ENCODE results near the gene PEX11G.

PEX11G gene

DNA sequence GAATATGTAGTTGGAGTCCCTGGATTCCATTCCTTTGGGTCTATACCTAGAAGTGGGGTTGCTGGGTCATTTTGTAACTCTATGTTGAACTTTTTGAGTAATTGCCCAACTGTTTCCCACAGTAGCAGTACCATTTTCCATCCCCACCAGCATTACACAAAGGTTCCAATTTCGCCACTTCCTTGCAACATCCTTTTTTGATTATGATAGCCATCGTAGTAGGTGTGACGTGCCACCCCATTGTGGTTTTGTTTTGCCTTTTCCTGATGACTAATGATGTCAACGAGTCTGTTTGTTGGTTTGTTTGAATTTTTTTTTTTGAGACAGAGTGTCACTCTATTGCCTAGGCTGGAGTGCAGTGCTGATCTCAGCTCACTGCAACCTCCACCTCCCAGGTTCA is 3.3 kb upstream of the PEX11G start:
- TF ChIP-seq EZH2 (IDR thresholded peaks at IDR 0.05; ENCODE audit: borderline replicate concordance, low read length) = no peak
- TF ChIP-seq, protein P1, sequence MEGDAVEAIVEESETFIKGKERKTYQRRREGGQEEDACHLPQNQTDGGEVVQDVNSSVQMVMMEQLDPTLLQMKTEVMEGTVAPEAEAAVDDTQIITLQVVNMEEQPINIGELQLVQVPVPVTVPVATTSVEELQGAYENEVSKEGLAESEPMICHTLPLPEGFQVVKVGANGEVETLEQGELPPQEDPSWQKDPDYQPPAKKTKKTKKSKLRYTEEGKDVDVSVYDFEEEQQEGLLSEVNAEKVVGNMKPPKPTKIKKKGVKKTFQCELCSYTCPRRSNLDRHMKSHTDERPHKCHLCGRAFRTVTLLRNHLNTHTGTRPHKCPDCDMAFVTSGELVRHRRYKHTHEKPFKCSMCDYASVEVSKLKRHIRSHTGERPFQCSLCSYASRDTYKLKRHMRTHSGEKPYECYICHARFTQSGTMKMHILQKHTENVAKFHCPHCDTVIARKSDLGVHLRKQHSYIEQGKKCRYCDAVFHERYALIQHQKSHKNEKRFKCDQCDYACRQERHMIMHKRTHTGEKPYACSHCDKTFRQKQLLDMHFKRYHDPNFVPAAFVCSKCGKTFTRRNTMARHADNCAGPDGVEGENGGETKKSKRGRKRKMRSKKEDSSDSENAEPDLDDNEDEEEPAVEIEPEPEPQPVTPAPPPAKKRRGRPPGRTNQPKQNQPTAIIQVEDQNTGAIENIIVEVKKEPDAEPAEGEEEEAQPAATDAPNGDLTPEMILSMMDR (IDR thresholded peaks at IDR 0.05; ENCODE audit: low read length) = no peak
- H3K4me1 ChIP-seq (ENCODE audit: insufficient read depth, low read length, severe bottlenecking) = peaks cover 11% of the 10 kb centered on the region
- H3K4me2 ChIP-seq (ENCODE audit: low read length) = no peak overlapping the region
- no peaks in the 10 kb centered on the region for H3K9me3 ChIP-seq (ENCODE audit: low read length)
- H2AFZ ChIP-seq (ENCODE audit: low read length) = no peak overlapping the region
- no peak overlapping the region for H3K9ac ChIP-seq (ENCODE audit: low read length)
- H3K9me2 ChIP-seq (ENCODE audit: low read depth, low read length) = no peaks in the 10 kb centered on the region
- no peaks in the 10 kb centered on the region; the same call in 1 of the 2 replicates for H3K27me3 ChIP-seq (ENCODE audit: insufficient read depth, low read length)
- H3K36me3 ChIP-seq (ENCODE audit: insufficient read depth, low read length) = no peaks in the 10 kb centered on the region
- H3F3A ChIP-seq (ENCODE audit: insufficient read depth, low read length) = no peaks in the 10 kb centered on the region
- H3K4me3 ChIP-seq (ENCODE audit: low read depth, low read length, poor library complexity, severe bottlenecking) = no peak overlapping the region
- no peak overlapping the region for H3K27ac ChIP-seq (ENCODE audit: low read depth, low read length, poor library complexity, severe bottlenecking)
- no peaks in the 10 kb centered on the region for H4K20me1 ChIP-seq (ENCODE audit: insufficient read depth, low read length)
- no peaks in the 10 kb centered on the region for H3K79me2 ChIP-seq (ENCODE audit: insufficient read depth, low read length)

DNA sequence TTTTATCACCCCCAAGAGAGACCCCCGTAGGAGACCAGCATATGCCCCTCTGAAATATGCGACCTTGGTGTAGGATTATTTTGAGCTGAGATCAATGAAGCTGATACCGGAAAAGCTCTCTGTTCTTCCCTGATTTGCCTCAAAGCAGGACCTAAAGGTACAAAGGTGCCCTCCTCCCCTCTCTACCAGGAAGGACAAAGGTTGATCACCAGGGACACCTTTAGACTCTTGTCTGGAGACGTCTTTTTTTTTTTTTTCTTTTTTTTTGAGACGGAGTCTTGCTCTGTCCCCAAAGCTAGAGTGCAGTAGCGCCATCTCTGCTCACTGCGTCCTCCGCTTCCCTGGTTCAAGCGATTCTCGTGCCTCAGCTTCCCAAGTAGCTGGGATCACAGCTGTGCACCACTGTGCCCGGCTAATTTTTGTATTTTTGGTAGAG is 792 bp upstream of the PEX11G start:
- no peaks in the 10 kb centered on the region; the same call in 1 of the 2 replicates for H3K27me3 ChIP-seq (ENCODE audit: insufficient read depth, low read length)
- no peak overlapping the region for H3K9ac ChIP-seq (ENCODE audit: low read length)
- no peaks in the 10 kb centered on the region for H4K20me1 ChIP-seq (ENCODE audit: insufficient read depth, low read length)
- H3K79me2 ChIP-seq (ENCODE audit: insufficient read depth, low read length) = no peaks in the 10 kb centered on the region
- H3K9me2 ChIP-seq (ENCODE audit: low read depth, low read length) = no peaks in the 10 kb centered on the region
- no peaks in the 10 kb centered on the region for H3F3A ChIP-seq (ENCODE audit: insufficient read depth, low read length)
- no peak for TF ChIP-seq EZH2 (IDR thresholded peaks at IDR 0.05; ENCODE audit: borderline replicate concordance, low read length)
- TF ChIP-seq, protein P1 (IDR thresholded peaks at IDR 0.05; ENCODE audit: low read length) = peak; percentile 12; the same call in 1 of the 2 replicates
- H3K4me2 ChIP-seq (ENCODE audit: low read length) = peak overlapping the region; percentile 68
- H3K4me3 ChIP-seq (ENCODE audit: low read depth, low read length, poor library complexity, severe bottlenecking) = peak overlapping the region; percentile 54
- H3K36me3 ChIP-seq (ENCODE audit: insufficient read depth, low read length) = no peaks in the 10 kb centered on the region
- H3K9me3 ChIP-seq (ENCODE audit: low read length) = no peaks in the 10 kb centered on the region
- no peak overlapping the region for H3K27ac ChIP-seq (ENCODE audit: low read depth, low read length, poor library complexity, severe bottlenecking)
- no peak overlapping the region for H2AFZ ChIP-seq (ENCODE audit: low read length)
- peaks cover 11% of the 10 kb centered on the region for H3K4me1 ChIP-seq (ENCODE audit: insufficient read depth, low read length, severe bottlenecking)

DNA sequence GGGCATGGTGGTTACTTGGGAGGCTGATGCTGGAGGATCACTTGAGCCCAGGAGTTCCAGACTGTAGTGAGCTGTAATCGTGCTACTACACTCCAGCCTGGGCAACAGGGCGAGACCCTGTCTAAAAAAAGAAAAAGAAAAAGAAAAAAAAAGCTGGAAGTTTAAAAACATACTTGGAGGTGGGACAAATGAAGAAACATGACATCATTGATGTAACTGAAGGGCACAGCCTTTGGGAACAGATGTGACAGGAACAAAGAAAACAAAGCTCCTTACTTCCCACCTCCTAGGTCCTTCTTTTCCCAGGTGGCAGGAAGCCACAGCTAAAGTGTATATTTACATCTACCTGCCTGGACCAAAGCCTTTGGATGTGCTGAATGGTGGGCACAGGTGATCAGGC is 1.9 kb downstream of the PEX11G start:
- H3F3A ChIP-seq (ENCODE audit: insufficient read depth, low read length) = no peaks in the 10 kb centered on the region
- no peaks in the 10 kb centered on the region for H3K9me2 ChIP-seq (ENCODE audit: low read depth, low read length)
- no peak overlapping the region for H3K27ac ChIP-seq (ENCODE audit: low read depth, low read length, poor library complexity, severe bottlenecking)
- no peak overlapping the region for H3K4me2 ChIP-seq (ENCODE audit: low read length)
- peaks cover 11% of the 10 kb centered on the region for H3K4me1 ChIP-seq (ENCODE audit: insufficient read depth, low read length, severe bottlenecking)
- no peaks in the 10 kb centered on the region for H4K20me1 ChIP-seq (ENCODE audit: insufficient read depth, low read length)
- TF ChIP-seq, protein P1 (IDR thresholded peaks at IDR 0.05; ENCODE audit: low read length) = no peak
- TF ChIP-seq EZH2 (IDR thresholded peaks at IDR 0.05; ENCODE audit: borderline replicate concordance, low read length) = no peak
- no peaks in the 10 kb centered on the region for H3K9me3 ChIP-seq (ENCODE audit: low read length)
- no peaks in the 10 kb centered on the region for H3K79me2 ChIP-seq (ENCODE audit: insufficient read depth, low read length)
- no peak overlapping the region for H3K9ac ChIP-seq (ENCODE audit: low read length)
- H3K4me3 ChIP-seq (ENCODE audit: low read depth, low read length, poor library complexity, severe bottlenecking) = no peak overlapping the region
- no peak overlapping the region for H2AFZ ChIP-seq (ENCODE audit: low read length)
- no peaks in the 10 kb centered on the region; the same call in 1 of the 2 replicates for H3K27me3 ChIP-seq (ENCODE audit: insufficient read depth, low read length)
- H3K36me3 ChIP-seq (ENCODE audit: insufficient read depth, low read length) = no peaks in the 10 kb centered on the region

All from OCI-LY1 (cell line).